ENCODE results near the gene RNU6-1.

The RNU6-1 gene

DNA sequence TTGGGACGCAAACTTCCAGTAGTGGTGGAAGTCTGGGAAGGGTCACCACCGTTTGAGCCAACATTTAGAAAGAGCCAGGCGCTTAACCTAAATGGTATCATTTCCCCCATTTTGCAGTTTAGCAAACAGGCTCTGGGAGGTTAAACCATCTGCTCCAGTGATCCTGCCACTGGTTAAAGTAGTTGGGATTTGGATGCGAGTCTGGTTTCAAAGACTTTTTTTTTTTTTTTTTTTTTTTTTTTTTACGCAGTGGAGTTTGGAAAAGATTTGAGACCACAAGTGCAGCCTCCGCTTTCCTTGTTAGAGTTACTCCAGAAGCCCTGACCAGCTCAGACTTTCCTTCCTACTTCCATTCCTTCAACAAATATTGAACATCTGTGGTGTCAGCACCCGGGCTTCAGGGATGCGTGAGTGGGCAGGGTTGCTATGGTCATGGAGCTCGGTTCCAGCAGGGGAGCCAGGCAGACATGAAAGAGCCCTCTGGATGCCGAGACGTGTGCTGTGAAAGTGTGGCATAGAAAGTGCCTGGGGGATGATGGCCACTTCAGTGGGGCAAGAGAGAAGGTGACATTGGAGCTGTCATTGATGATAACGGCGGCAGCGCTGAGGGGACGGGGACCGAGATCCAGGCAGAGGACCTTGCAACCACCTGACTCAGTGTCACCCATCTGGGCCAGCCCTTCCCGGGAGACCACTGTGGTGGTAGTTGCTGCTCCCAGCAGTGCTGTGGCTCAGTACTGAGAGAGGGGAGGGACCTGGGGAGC, 1.1 kb upstream of the RNU6-1 start:
- Histone ChIP-seq H2BK120ac (ENCODE audit: low read depth, low read length) (no peak overlapping the region), H3K9ac (ENCODE audit: low read length) (peak overlapping the region; percentile 92), H2AK5ac (ENCODE audit: low read length) (no peak overlapping the region), H3K36me3 (ENCODE audit: control insufficient read depth, insufficient read depth, low read length) (no peaks in the 10 kb centered on the region), H3K4ac (ENCODE audit: low read depth, low read length) (no peak overlapping the region), H3K18ac (ENCODE audit: low read length) (peak overlapping the region; percentile 81), H3K79me2 (ENCODE audit: control insufficient read depth, insufficient read depth, low read length) (no peaks in the 10 kb centered on the region), H3K4me1 (ENCODE audit: control insufficient read depth, low read depth, low read length) (peaks cover 5% of the 10 kb centered on the region), H2BK15ac (replicated peaks; ENCODE audit: low read depth) (no peak overlapping the region), H3K56ac (ENCODE audit: low read length) (peak overlapping the region; percentile 98), H2BK5ac (ENCODE audit: low read length) (no peak overlapping the region), H3K27ac (ENCODE audit: low read depth, low read length) (no peak overlapping the region), H4K5ac (ENCODE audit: low read length) (no peak overlapping the region), H4K8ac (ENCODE audit: low read depth, low read length) (no peak overlapping the region), H3K4me3 (ENCODE audit: low read length) (peak overlapping the region; percentile 96), H3K23ac (ENCODE audit: low read length) (no peak overlapping the region), H3K4me2 (ENCODE audit: low read length) (peak overlapping the region; percentile 83), H3K79me1 (ENCODE audit: low read length) (no peaks in the 10 kb centered on the region), H3K27me3 (ENCODE audit: insufficient read depth, low read length, poor library complexity) (peaks cover 8% of the 10 kb centered on the region)
- peak; percentile 73 for DNase-seq
- WGBS (ENCODE audit: extremely low coverage, insufficient coverage, low lambda C conversion rate): no CpG with 5 or more reads among the region's 17 CpGs

DNA sequence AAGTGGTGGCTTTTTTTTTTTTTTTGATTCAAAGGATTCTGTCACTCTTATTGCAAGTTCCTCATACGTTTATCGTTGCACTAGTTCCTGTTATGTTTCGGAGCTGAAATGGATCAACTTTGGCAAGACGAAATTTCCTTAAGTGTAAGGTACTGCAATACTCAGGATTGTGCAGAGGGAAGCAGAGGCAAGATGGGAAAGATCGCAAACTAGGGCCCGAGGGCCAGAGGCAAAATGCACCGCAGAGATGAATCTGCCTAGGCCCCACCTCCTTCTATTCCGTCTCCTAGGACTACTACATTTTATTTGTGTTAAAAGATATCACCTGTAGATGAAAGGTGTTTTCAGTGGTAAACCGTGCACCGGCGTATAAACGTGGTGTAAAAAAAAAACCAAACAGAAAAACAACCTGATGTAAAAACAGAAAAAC, 331 bp downstream of the RNU6-1 start:
- Histone ChIP-seq H3K23ac (ENCODE audit: low read length) (no peak overlapping the region), H3K79me1 (ENCODE audit: low read length) (no peaks in the 10 kb centered on the region), H4K8ac (ENCODE audit: low read depth, low read length) (no peak overlapping the region), H3K4me2 (ENCODE audit: low read length) (peak overlapping the region; percentile 89), H3K4me3 (ENCODE audit: low read length) (peak overlapping the region; percentile 29), H2BK15ac (replicated peaks; ENCODE audit: low read depth) (no peak overlapping the region), H3K79me2 (ENCODE audit: control insufficient read depth, insufficient read depth, low read length) (no peaks in the 10 kb centered on the region), H3K18ac (ENCODE audit: low read length) (no peak overlapping the region), H2AK5ac (ENCODE audit: low read length) (no peak overlapping the region), H3K27me3 (ENCODE audit: insufficient read depth, low read length, poor library complexity) (peaks cover 22% of the 10 kb centered on the region), H2BK5ac (ENCODE audit: low read length) (no peak overlapping the region), H3K56ac (ENCODE audit: low read length) (peak overlapping the region; percentile 29), H3K4ac (ENCODE audit: low read depth, low read length) (no peak overlapping the region), H3K36me3 (ENCODE audit: control insufficient read depth, insufficient read depth, low read length) (no peaks in the 10 kb centered on the region), H3K9ac (ENCODE audit: low read length) (peak overlapping the region; percentile 29), H3K4me1 (ENCODE audit: control insufficient read depth, low read depth, low read length) (no peaks in the 10 kb centered on the region), H4K5ac (ENCODE audit: low read length) (no peak overlapping the region), H2BK120ac (ENCODE audit: low read depth, low read length) (no peak overlapping the region), H3K27ac (ENCODE audit: low read depth, low read length) (no peak overlapping the region)
- no CpG with 5 or more reads among the region's 12 CpGs for WGBS (ENCODE audit: extremely low coverage, insufficient coverage, low lambda C conversion rate)
- DNase-seq: peak; percentile 66

DNA sequence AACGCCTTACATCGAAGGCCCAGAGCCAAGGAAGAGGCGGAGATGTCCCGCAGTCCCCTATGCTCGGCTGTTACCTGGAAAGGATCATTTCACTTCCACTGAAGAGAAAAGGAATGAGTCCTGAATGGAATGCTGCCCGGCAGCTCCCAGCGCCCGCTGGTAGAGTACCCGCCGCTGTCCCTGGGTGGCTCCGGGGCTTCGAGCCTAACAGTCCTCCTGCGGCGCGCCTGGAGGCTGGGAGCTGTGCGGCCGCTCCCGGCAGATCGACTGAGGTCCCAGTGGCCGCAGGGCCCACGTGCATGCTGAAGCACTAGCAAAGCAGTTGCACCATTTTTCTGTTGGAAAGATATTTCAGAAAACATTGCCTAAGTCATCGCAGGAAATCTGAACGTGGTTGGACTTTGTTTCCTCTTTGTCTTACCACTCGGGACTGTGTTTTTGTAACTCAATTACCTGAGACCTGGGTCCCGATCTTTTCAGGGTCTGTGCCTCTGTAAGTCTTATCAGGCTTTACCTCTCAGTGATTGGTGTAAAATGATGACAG, 984 bp downstream of the RNU6-1 start:
- Histone ChIP-seq H3K56ac (ENCODE audit: low read length) (peak overlapping the region; percentile 12), H3K79me1 (ENCODE audit: low read length) (no peaks in the 10 kb centered on the region), H3K18ac (ENCODE audit: low read length) (no peak overlapping the region), H4K5ac (ENCODE audit: low read length) (no peak overlapping the region), H3K27ac (ENCODE audit: low read depth, low read length) (no peak overlapping the region), H2BK5ac (ENCODE audit: low read length) (no peak overlapping the region), H3K36me3 (ENCODE audit: control insufficient read depth, insufficient read depth, low read length) (no peaks in the 10 kb centered on the region), H4K8ac (ENCODE audit: low read depth, low read length) (no peak overlapping the region), H3K4me3 (ENCODE audit: low read length) (no peak overlapping the region), H2BK120ac (ENCODE audit: low read depth, low read length) (no peak overlapping the region), H3K23ac (ENCODE audit: low read length) (no peak overlapping the region), H3K9ac (ENCODE audit: low read length) (peak overlapping the region; percentile 9), H3K4ac (ENCODE audit: low read depth, low read length) (no peak overlapping the region), H3K27me3 (ENCODE audit: insufficient read depth, low read length, poor library complexity) (peaks cover 27% of the 10 kb centered on the region), H2BK15ac (replicated peaks; ENCODE audit: low read depth) (no peak overlapping the region), H3K4me2 (ENCODE audit: low read length) (peak overlapping the region; percentile 51), H3K79me2 (ENCODE audit: control insufficient read depth, insufficient read depth, low read length) (no peaks in the 10 kb centered on the region), H2AK5ac (ENCODE audit: low read length) (no peak overlapping the region), H3K4me1 (ENCODE audit: control insufficient read depth, low read depth, low read length) (no peaks in the 10 kb centered on the region)
- no CpG with 5 or more reads among the region's 25 CpGs for WGBS (ENCODE audit: extremely low coverage, insufficient coverage, low lambda C conversion rate)
- peak; percentile 92 for DNase-seq

DNA sequence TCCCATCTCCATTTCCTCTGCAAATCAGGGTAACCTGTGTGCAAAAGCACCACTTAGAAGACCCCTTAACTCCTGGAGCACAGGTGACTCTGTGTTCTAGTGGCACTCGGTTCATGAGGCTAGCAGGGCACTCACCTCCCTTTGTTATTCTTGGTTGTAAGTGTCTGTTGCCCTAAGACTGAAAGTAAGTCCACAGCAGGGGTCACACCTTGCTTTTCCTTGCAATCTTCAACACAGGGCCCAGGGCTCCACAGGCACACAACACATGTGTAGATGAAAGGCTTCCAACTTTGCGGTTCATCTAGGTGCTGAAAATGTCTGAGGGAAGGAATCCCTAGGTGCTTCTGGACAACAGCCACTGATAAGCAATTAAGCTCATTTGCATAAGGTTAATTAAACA, 2.9 kb downstream of the RNU6-1 start:
- Histone ChIP-seq H2BK120ac (ENCODE audit: low read depth, low read length) (no peak overlapping the region), H3K4me3 (ENCODE audit: low read length) (no peak overlapping the region), H3K27me3 (ENCODE audit: insufficient read depth, low read length, poor library complexity) (peaks cover 42% of the 10 kb centered on the region), H3K36me3 (ENCODE audit: control insufficient read depth, insufficient read depth, low read length) (no peaks in the 10 kb centered on the region), H4K8ac (ENCODE audit: low read depth, low read length) (no peak overlapping the region), H4K5ac (ENCODE audit: low read length) (no peak overlapping the region), H2BK15ac (replicated peaks; ENCODE audit: low read depth) (no peak overlapping the region), H3K18ac (ENCODE audit: low read length) (no peak overlapping the region), H3K4me1 (ENCODE audit: control insufficient read depth, low read depth, low read length) (peaks cover 4% of the 10 kb centered on the region), H3K4ac (ENCODE audit: low read depth, low read length) (no peak overlapping the region), H2BK5ac (ENCODE audit: low read length) (no peak overlapping the region), H3K9ac (ENCODE audit: low read length) (no peak overlapping the region), H2AK5ac (ENCODE audit: low read length) (no peak overlapping the region), H3K79me2 (ENCODE audit: control insufficient read depth, insufficient read depth, low read length) (no peaks in the 10 kb centered on the region), H3K79me1 (ENCODE audit: low read length) (no peaks in the 10 kb centered on the region), H3K56ac (ENCODE audit: low read length) (no peak overlapping the region), H3K4me2 (ENCODE audit: low read length) (no peak overlapping the region), H3K23ac (ENCODE audit: low read length) (no peak overlapping the region), H3K27ac (ENCODE audit: low read depth, low read length) (no peak overlapping the region)
- no CpG with 5 or more reads among the region's 2 CpGs for WGBS (ENCODE audit: extremely low coverage, insufficient coverage, low lambda C conversion rate)
- DNase-seq: no peak

DNA sequence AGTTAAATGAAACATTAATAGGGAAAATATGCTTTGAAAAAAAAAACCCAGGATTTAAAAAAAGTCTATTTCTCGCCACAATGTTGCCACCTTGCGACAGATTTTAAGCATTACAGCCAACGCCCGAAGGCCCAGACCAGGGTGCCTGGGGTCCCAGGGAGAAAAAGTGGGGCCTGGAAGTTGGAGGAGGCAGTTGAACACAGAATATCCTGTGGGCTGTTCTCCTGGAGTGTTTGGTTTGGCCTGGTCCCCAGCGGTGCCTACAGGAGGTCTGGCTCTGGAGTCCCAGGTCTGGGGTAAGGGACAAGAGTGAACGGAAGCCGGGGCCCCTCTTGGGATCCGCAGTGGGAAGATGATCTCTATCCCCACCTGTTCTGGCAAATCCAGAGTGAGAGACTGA, 3.4 kb downstream of the RNU6-1 start:
- Histone ChIP-seq H3K36me3 (ENCODE audit: control insufficient read depth, insufficient read depth, low read length) (no peaks in the 10 kb centered on the region), H3K18ac (ENCODE audit: low read length) (no peak overlapping the region), H4K8ac (ENCODE audit: low read depth, low read length) (no peak overlapping the region), H4K5ac (ENCODE audit: low read length) (no peak overlapping the region), H3K27me3 (ENCODE audit: insufficient read depth, low read length, poor library complexity) (peaks cover 43% of the 10 kb centered on the region), H3K23ac (ENCODE audit: low read length) (no peak overlapping the region), H2BK5ac (ENCODE audit: low read length) (no peak overlapping the region), H3K27ac (ENCODE audit: low read depth, low read length) (no peak overlapping the region), H3K79me1 (ENCODE audit: low read length) (no peaks in the 10 kb centered on the region), H3K56ac (ENCODE audit: low read length) (no peak overlapping the region), H3K9ac (ENCODE audit: low read length) (no peak overlapping the region), H3K4me3 (ENCODE audit: low read length) (no peak overlapping the region), H2BK120ac (ENCODE audit: low read depth, low read length) (no peak overlapping the region), H3K4me1 (ENCODE audit: control insufficient read depth, low read depth, low read length) (peaks cover 4% of the 10 kb centered on the region), H3K79me2 (ENCODE audit: control insufficient read depth, insufficient read depth, low read length) (no peaks in the 10 kb centered on the region), H2AK5ac (ENCODE audit: low read length) (no peak overlapping the region), H3K4me2 (ENCODE audit: low read length) (no peak overlapping the region), H3K4ac (ENCODE audit: low read depth, low read length) (no peak overlapping the region), H2BK15ac (replicated peaks; ENCODE audit: low read depth) (no peak overlapping the region)
- WGBS (ENCODE audit: extremely low coverage, insufficient coverage, low lambda C conversion rate): no CpG with 5 or more reads among the region's 8 CpGs
- no peak for DNase-seq

DNA sequence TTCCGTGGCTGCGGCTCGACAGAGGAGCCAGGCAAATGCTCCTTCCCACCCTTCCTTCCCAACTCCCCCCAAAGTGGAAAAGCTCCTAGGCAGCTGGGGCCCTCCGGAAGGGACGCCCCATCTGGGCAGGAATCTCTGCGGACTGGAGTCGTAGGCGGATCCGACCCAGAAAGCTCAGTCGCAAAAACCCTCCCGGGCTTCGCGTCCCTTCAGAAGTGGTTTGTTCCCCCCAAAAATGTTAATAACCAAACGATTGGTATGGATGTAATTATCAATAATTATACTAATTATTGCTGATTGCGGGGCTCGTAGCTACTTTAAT, 3.8 kb downstream of the RNU6-1 start:
- Histone ChIP-seq H3K27me3 (ENCODE audit: insufficient read depth, low read length, poor library complexity) (peaks cover 47% of the 10 kb centered on the region), H4K8ac (ENCODE audit: low read depth, low read length) (no peak overlapping the region), H2AK5ac (ENCODE audit: low read length) (no peak overlapping the region), H3K56ac (ENCODE audit: low read length) (no peak overlapping the region), H3K4ac (ENCODE audit: low read depth, low read length) (no peak overlapping the region), H3K79me1 (ENCODE audit: low read length) (no peaks in the 10 kb centered on the region), H3K27ac (ENCODE audit: low read depth, low read length) (no peak overlapping the region), H3K18ac (ENCODE audit: low read length) (no peak overlapping the region), H3K4me3 (ENCODE audit: low read length) (no peak overlapping the region), H2BK120ac (ENCODE audit: low read depth, low read length) (no peak overlapping the region), H3K23ac (ENCODE audit: low read length) (no peak overlapping the region), H4K5ac (ENCODE audit: low read length) (no peak overlapping the region), H2BK5ac (ENCODE audit: low read length) (no peak overlapping the region), H2BK15ac (replicated peaks; ENCODE audit: low read depth) (no peak overlapping the region), H3K4me1 (ENCODE audit: control insufficient read depth, low read depth, low read length) (peaks cover 4% of the 10 kb centered on the region), H3K79me2 (ENCODE audit: control insufficient read depth, insufficient read depth, low read length) (no peaks in the 10 kb centered on the region), H3K4me2 (ENCODE audit: low read length) (peak overlapping the region; percentile 37), H3K9ac (ENCODE audit: low read length) (peak overlapping the region; percentile 20), H3K36me3 (ENCODE audit: control insufficient read depth, insufficient read depth, low read length) (no peaks in the 10 kb centered on the region)
- no peak for DNase-seq
- no CpG with 5 or more reads among the region's 16 CpGs for WGBS (ENCODE audit: extremely low coverage, insufficient coverage, low lambda C conversion rate)

All from mesendoderm (in vitro differentiated cells).